ENCODE data around the gene RAD51B. TPM values are rescaled to one million over a fixed set of nuclear protein-coding genes. Genes with fewer than 3 reads are reported as not detected.
"Not testable (repeated sequence)": the region's sequence is repeated elsewhere in the genome, so short reads cannot be mapped to it uniquely, and the experiment has no call there.

RAD51B gene
- total RNA-seq, 1 donor from 2014 or later = 38.6 TPM

DNA sequence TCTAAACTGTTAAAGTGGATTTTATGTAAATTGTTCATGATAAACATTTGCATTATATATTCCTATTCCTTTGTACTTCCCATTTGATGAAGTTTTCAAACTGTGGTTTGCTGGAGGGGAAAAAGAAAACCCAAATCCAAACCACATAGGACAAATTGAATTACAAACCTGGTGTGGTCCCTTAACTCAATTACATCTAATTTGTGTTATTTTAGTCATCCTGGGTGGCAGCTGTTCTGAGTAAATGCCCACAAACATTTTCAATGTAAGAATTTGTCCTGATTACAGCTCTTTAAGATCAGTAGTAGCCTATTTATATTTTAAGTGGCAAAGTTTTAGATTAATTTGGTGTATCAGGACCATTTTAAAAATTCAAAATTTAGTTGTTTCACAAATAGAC is 153.9 kb downstream of the RAD51B start:
- Histone ChIP-seq H3K27ac (ENCODE audit: low read depth, low read length) (no peak overlapping the region), H3K27me3 (ENCODE audit: control insufficient read depth in 3 of 3, insufficient read depth in 3 of 3, low read length in 3 of 3) (no peaks in the 10 kb centered on the region), H3K9ac (ENCODE audit: low read depth in 1 of 3, low read length in 3 of 3) (no peak overlapping the region), H3K4me3 (ENCODE audit: low read length in 3 of 3) (no peak overlapping the region), H3K4me1 (ENCODE audit: control insufficient read depth in 3 of 3, insufficient read depth in 3 of 3, low read length in 3 of 3) (peaks cover 0 to 12% (median 2%) of the 10 kb centered on the region in 3 donors), H3K9me3 (ENCODE audit: control insufficient read depth in 3 of 3, low read length in 3 of 3) (no peaks in the 10 kb centered on the region), H3K36me3 (ENCODE audit: control insufficient read depth in 3 of 3, insufficient read depth in 3 of 3, low read length in 3 of 3) (no peaks in the 10 kb centered on the region)

DNA sequence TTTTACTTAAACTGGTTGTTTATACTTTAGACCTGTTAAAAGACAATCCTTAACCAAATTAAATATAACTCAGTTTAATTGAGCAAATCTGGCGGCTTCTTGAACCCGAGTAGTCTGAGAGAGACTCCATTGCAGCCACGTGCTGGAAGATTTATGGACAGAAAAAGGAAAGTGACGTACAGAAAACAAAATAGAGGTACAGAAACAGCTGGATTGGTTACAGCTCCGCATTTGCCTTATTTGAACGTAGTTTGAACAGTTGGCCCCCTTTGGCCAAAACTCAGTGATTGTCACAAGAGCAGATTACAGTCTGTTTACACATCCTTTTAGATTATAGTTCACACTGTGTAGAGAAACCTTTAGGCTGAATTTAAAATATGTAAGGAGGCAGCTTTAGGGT is 155.9 kb downstream of the RAD51B start:
- Histone ChIP-seq H3K27me3 (ENCODE audit: control insufficient read depth in 3 of 3, insufficient read depth in 3 of 3, low read length in 3 of 3) (no peaks in the 10 kb centered on the region), H3K4me1 (ENCODE audit: control insufficient read depth in 3 of 3, insufficient read depth in 3 of 3, low read length in 3 of 3) (peaks cover 0 to 12% (median 2%) of the 10 kb centered on the region in 3 donors), H3K27ac (ENCODE audit: low read depth, low read length) (no peak overlapping the region), H3K9me3 (ENCODE audit: control insufficient read depth in 3 of 3, low read length in 3 of 3) (no peaks in the 10 kb centered on the region), H3K36me3 (ENCODE audit: control insufficient read depth in 3 of 3, insufficient read depth in 3 of 3, low read length in 3 of 3) (no peaks in the 10 kb centered on the region), H3K4me3 (ENCODE audit: low read length in 3 of 3) (no peak overlapping the region), H3K9ac (ENCODE audit: low read depth in 1 of 3, low read length in 3 of 3) (no peak overlapping the region)

DNA sequence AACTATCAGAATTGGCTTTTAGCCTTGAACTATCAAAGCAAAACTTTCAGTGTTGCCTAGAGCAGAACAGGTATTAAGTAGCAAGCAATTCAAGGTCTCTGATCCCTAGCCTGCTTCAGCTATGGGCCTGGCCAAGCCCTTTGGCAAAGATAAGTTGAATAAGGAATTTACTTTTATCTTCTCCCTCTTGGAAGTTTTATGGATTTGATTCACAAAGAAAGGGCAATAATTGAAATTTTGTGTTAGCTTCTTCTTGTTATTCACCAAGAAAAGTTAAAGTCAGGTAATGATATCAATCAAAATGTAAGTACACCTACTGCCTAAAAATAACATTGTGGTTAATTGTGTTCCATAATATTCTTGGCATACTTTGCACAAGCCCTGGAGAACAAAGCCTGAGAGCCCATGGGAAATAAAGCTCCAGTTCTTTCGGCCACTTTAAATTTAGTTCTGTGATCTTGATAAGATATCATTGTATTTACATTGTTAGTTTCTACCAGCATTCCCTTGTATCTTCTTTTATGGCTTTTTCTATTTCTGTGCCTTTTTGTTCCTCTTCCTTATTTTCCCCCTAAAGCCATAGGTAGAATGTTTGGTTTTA is 158.0 kb downstream of the RAD51B start:
- H3K27me3 ChIP-seq (ENCODE audit: control insufficient read depth in 3 of 3, insufficient read depth in 3 of 3, low read length in 3 of 3) = no peaks in the 10 kb centered on the region
- H3K9me3 ChIP-seq (ENCODE audit: control insufficient read depth in 3 of 3, low read length in 3 of 3) = no peaks in the 10 kb centered on the region
- peaks cover 0 to 5% (median 2%) of the 10 kb centered on the region in 3 donors for H3K4me1 ChIP-seq (ENCODE audit: control insufficient read depth in 3 of 3, insufficient read depth in 3 of 3, low read length in 3 of 3)
- no peaks in the 10 kb centered on the region for H3K36me3 ChIP-seq (ENCODE audit: control insufficient read depth in 3 of 3, insufficient read depth in 3 of 3, low read length in 3 of 3)
- no peak overlapping the region for H3K4me3 ChIP-seq (ENCODE audit: low read length in 3 of 3)
- no peak overlapping the region for H3K9ac ChIP-seq (ENCODE audit: low read depth in 1 of 3, low read length in 3 of 3)
- H3K27ac ChIP-seq (ENCODE audit: low read depth, low read length) = no peak overlapping the region

DNA sequence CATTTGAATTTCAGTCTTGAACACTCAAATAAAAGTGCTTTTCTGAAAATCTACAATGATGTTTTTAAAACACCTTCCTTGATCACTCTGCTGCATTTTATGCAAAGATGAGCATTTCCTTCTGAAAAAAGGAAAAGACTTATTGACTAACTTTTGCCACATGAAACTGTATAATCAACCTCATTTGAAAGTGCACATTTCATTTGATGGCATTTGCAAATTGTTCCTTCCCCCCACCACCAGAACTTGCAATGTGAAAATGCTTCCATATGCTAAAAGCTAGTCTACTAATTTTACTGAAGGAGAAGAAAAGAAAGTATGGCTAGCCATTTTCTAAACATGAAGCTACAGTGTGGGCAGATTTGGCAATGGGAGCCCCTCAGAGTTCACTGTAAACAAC is 159.2 kb downstream of the RAD51B start:
- Histone ChIP-seq H3K9me3 (ENCODE audit: control insufficient read depth in 3 of 3, low read length in 3 of 3) (no peaks in the 10 kb centered on the region), H3K4me3 (ENCODE audit: low read length in 3 of 3) (no peak overlapping the region), H3K27ac (ENCODE audit: low read depth, low read length) (no peak overlapping the region), H3K36me3 (ENCODE audit: control insufficient read depth in 3 of 3, insufficient read depth in 3 of 3, low read length in 3 of 3) (no peaks in the 10 kb centered on the region), H3K4me1 (ENCODE audit: control insufficient read depth in 3 of 3, insufficient read depth in 3 of 3, low read length in 3 of 3) (peaks cover 0 to 5% (median 2%) of the 10 kb centered on the region in 3 donors), H3K9ac (ENCODE audit: low read depth in 1 of 3, low read length in 3 of 3) (no peak overlapping the region), H3K27me3 (ENCODE audit: control insufficient read depth in 3 of 3, insufficient read depth in 3 of 3, low read length in 3 of 3) (no peaks in the 10 kb centered on the region)

DNA sequence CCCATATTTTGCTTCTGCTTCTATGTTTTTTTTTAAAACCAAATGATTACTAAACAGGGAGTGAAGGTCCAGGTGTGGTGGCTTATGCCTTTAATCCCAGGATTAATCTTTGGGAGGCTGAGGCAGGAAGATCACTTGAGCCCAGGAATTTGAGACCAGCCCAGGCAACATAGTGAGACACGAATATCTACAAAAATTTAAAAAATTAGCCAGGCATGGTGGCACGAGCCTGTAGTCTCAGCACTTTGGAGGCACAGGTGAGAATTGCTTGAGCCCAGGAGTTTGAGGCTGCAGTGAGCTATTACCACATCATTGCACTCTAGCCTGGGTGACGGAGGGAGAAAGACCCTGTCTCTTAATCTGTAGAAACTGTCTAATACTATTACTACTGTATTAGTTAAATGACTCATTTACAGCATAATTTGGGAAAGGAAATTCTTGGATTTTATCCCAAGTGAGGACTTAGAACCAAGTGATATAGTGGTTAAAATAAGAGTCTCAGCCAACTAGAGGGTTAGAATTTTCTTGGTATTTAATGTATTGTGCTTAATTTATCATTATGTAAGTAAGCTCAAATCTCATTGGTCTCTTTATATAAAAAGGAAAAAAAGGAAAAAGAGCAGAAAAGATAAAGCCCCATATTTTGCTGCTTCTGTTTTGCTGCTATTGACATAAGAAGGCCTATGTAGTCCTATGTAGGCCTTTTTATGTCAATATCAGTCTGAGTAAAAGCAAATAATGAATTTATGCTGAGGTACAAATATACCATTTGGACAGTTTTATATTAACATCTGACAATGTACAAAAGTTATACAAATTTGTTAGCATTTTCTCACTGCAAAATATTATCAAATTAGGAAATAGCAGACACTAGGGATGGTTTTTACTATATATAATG is 163.4 kb downstream of the RAD51B start:
- Histone ChIP-seq H3K9me3 (ENCODE audit: control insufficient read depth in 3 of 3, low read length in 3 of 3) (no peaks in the 10 kb centered on the region), H3K36me3 (ENCODE audit: control insufficient read depth in 3 of 3, insufficient read depth in 3 of 3, low read length in 3 of 3) (no peaks in the 10 kb centered on the region), H3K9ac (ENCODE audit: low read depth in 1 of 3, low read length in 3 of 3) (no peak overlapping the region), H3K4me1 (ENCODE audit: control insufficient read depth in 3 of 3, insufficient read depth in 3 of 3, low read length in 3 of 3) (peaks cover 0 to 2% (median 0%) of the 10 kb centered on the region in 3 donors), H3K4me3 (ENCODE audit: low read length in 3 of 3) (no peak overlapping the region), H3K27me3 (ENCODE audit: control insufficient read depth in 3 of 3, insufficient read depth in 3 of 3, low read length in 3 of 3) (no peaks in the 10 kb centered on the region), H3K27ac (ENCODE audit: low read depth, low read length) (no peak overlapping the region)

DNA sequence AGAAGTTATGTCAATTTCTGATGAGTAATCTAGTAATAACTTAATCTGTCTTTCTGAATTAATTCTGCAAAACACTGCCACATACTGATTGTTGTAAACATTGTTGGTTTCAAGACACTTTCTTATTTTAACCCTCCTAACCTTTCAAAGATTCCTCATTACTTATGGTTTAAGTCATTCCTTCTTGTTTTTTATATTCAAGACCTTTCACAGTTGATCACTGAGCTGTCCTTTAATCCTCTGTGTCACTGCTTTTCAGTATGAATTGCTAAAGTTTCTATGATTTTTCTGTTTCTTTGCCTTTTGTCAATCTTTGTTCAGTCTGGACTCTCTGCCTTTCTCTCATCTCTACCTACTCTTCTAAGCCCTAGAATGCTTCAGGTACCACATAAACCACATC is 164.7 kb downstream of the RAD51B start:
- Histone ChIP-seq H3K27ac (ENCODE audit: low read depth, low read length) (no peak overlapping the region), H3K36me3 (ENCODE audit: control insufficient read depth in 3 of 3, insufficient read depth in 3 of 3, low read length in 3 of 3) (no peaks in the 10 kb centered on the region), H3K4me3 (ENCODE audit: low read length in 3 of 3) (no peak overlapping the region), H3K9ac (ENCODE audit: low read depth in 1 of 3, low read length in 3 of 3) (no peak overlapping the region), H3K27me3 (ENCODE audit: control insufficient read depth in 3 of 3, insufficient read depth in 3 of 3, low read length in 3 of 3) (no peaks in the 10 kb centered on the region), H3K4me1 (ENCODE audit: control insufficient read depth in 3 of 3, insufficient read depth in 3 of 3, low read length in 3 of 3) (no peaks in the 10 kb centered on the region), H3K9me3 (ENCODE audit: control insufficient read depth in 3 of 3, low read length in 3 of 3) (no peaks in the 10 kb centered on the region)

DNA sequence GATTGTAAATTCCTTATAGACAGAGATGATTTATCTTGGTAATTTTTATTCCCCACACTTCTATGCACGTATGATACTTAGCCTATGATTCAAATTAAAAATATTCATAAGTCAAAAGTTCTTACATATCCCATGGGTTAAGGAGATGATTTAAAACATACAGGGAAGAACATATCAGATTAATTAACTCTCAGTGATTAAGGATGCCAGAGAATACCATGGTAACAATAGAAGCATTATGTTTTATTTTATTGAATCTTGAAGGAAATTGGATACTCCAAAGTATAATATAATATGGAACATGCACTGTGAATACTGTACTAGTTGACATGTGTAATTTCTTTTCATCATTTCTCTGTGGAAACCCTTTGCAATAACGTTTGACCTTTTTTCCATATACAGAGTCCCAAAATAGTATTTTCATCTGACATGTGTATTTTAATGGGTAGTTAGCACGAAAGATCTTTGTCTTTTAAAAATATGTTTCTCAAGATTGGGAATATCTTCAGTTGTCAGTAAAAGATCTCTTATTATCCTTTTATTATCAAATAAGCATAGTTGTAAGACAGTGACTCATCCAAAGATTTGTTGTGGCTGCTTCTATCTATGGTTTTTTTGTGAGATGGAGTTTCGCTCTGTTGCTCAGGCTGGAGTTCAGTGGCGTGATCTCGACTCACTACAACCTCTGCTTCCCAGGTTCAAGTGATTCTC is 166.7 kb downstream of the RAD51B start:
- Histone ChIP-seq H3K36me3 (ENCODE audit: control insufficient read depth in 3 of 3, insufficient read depth in 3 of 3, low read length in 3 of 3) (no peaks in the 10 kb centered on the region), H3K27ac (ENCODE audit: low read depth, low read length) (no peak overlapping the region), H3K9ac (ENCODE audit: low read depth in 1 of 3, low read length in 3 of 3) (no peak overlapping the region), H3K27me3 (ENCODE audit: control insufficient read depth in 3 of 3, insufficient read depth in 3 of 3, low read length in 3 of 3) (no peaks in the 10 kb centered on the region), H3K9me3 (ENCODE audit: control insufficient read depth in 3 of 3, low read length in 3 of 3) (no peaks in the 10 kb centered on the region), H3K4me3 (ENCODE audit: low read length in 3 of 3) (no peak overlapping the region), H3K4me1 (ENCODE audit: control insufficient read depth in 3 of 3, insufficient read depth in 3 of 3, low read length in 3 of 3) (no peaks in the 10 kb centered on the region)

DNA sequence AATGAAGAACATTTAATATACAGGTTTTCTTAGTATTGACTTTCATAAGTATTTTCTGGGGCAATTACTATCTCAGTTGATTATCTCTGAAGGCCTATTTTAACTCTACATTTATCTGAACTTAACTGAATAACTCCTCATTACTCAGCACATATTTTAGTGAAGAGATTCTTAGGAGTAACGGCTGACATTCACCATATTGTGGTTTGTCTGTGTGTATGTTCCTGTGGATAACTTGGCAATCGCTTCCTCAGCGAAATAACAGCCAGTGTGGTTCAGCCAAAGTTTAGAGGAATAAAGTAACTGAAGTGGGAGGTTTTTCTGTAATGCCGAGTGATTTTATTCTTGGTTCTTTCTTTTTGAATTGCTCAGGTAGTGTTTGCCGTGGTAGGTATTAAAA is 168.0 kb downstream of the RAD51B start:
- no peak overlapping the region for H3K9ac ChIP-seq (ENCODE audit: low read depth in 1 of 3, low read length in 3 of 3)
- no peaks in the 10 kb centered on the region for H3K36me3 ChIP-seq (ENCODE audit: control insufficient read depth in 3 of 3, insufficient read depth in 3 of 3, low read length in 3 of 3)
- H3K9me3 ChIP-seq (ENCODE audit: control insufficient read depth in 3 of 3, low read length in 3 of 3) = no peaks in the 10 kb centered on the region
- H3K4me1 ChIP-seq (ENCODE audit: control insufficient read depth in 3 of 3, insufficient read depth in 3 of 3, low read length in 3 of 3) = no peaks in the 10 kb centered on the region
- H3K27me3 ChIP-seq (ENCODE audit: control insufficient read depth in 3 of 3, insufficient read depth in 3 of 3, low read length in 3 of 3) = no peaks in the 10 kb centered on the region
- H3K27ac ChIP-seq (ENCODE audit: low read depth, low read length) = no peak overlapping the region
- no peak overlapping the region for H3K4me3 ChIP-seq (ENCODE audit: low read length in 3 of 3)

DNA sequence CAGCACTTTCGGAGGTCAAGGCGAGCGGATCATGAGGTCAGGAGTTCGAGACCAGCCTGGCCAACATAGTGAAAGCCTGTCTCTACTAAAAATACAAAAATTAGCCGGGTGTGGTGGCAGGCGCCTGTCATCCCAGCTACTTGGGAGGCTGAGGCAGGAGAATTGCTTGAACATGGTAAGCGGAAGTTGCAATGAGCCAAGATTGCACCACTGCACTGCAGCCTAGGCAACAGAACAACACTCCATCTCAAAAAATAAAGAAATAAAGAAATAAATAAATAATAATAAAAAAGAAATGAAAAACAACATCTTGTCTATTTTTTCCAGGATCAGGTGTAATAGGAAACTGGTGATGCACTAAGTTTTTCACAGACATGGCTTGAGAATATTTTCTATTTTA is 168.6 kb downstream of the RAD51B start:
- H3K4me1 ChIP-seq (ENCODE audit: control insufficient read depth in 3 of 3, insufficient read depth in 3 of 3, low read length in 3 of 3); H3K27me3 ChIP-seq (ENCODE audit: control insufficient read depth in 3 of 3, insufficient read depth in 3 of 3, low read length in 3 of 3); H3K4me3 ChIP-seq (ENCODE audit: low read length in 3 of 3); H3K9me3 ChIP-seq (ENCODE audit: control insufficient read depth in 3 of 3, low read length in 3 of 3); H3K36me3 ChIP-seq (ENCODE audit: control insufficient read depth in 3 of 3, insufficient read depth in 3 of 3, low read length in 3 of 3); H3K9ac ChIP-seq (ENCODE audit: low read depth in 1 of 3, low read length in 3 of 3); H3K27ac ChIP-seq (ENCODE audit: low read depth, low read length): not testable (repeated sequence)

DNA sequence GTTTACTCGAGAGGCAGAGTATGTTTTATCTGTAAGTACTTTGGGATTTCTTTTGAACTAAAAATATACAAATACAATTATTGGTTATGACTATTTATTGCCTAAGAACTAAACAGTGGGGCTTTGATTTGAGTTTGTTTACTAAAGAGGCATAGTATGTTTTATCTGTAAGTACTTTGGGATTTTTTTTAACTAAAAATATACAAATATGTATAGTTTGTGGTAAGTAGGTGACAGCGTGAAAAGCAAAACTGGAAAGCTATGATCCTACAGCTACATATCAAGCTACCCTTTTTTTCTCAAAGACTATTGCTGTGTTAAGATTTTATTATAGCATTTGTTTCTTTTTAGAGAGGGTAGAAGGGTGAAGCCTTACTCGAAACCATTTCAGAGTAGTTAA is 171.0 kb downstream of the RAD51B start:
- H3K9me3 ChIP-seq (ENCODE audit: control insufficient read depth in 3 of 3, low read length in 3 of 3) = no peaks in the 10 kb centered on the region
- H3K9ac ChIP-seq (ENCODE audit: low read depth in 1 of 3, low read length in 3 of 3) = no peak overlapping the region
- no peaks in the 10 kb centered on the region for H3K27me3 ChIP-seq (ENCODE audit: control insufficient read depth in 3 of 3, insufficient read depth in 3 of 3, low read length in 3 of 3)
- H3K27ac ChIP-seq (ENCODE audit: low read depth, low read length) = no peak overlapping the region
- no peak overlapping the region for H3K4me3 ChIP-seq (ENCODE audit: low read length in 3 of 3)
- no peaks in the 10 kb centered on the region for H3K4me1 ChIP-seq (ENCODE audit: control insufficient read depth in 3 of 3, insufficient read depth in 3 of 3, low read length in 3 of 3)
- no peaks in the 10 kb centered on the region for H3K36me3 ChIP-seq (ENCODE audit: control insufficient read depth in 3 of 3, insufficient read depth in 3 of 3, low read length in 3 of 3)
